Adrenal gland (tissue), 12 donors: ENCODE data around the gene KCNAB1. TPM values are rescaled to one million over a fixed set of nuclear protein-coding genes. Genes with fewer than 3 reads are reported as not detected.

Experiments used
- DNase-seq, 7 donors: peaks; one replicate each; pipeline ENCODE4 v3.0.0-alpha.2; 2019 to 2020
- H3K27ac ChIP-seq, 5 donors: fragments of 200-600 bp; sonication (generic) in 4 of 5; 1 replicate in 3 of 5; 2 replicates in 2 of 5; pipeline versions ENCODE4 v1.5.1 to v1.8.0; 2016 to 2020; ENCODE audit warnings: mild to moderate bottlenecking in 1 of 5
- H3K27me3 ChIP-seq: fragments of 200-600 bp; 2 replicates; pipeline ENCODE4 v1.8.0; 2021
- H3K36me3 ChIP-seq, 2 donors: fragments of 200-600 bp; replicated peaks in 1 of 2; 1 replicate in 1 of 2; 2 replicates in 1 of 2; pipeline versions ENCODE4 v1.5.1 to v1.8.0; 2018 to 2022
- H3K4me1 ChIP-seq, 2 donors: fragments of 200-600 bp; replicated peaks in 1 of 2; 1 replicate in 1 of 2; 2 replicates in 1 of 2; pipeline versions ENCODE4 v1.5.1 to v1.8.0; 2018 to 2021
- H3K4me3 ChIP-seq, 4 donors: fragments of 200-600 bp; sonication (generic) in 3 of 4; one replicate each; pipeline ENCODE4 v1.5.1; 2016 to 2018
- H3K9me3 ChIP-seq, 3 donors: fragments of 200-600 bp; sonication (generic) in 1 of 3; replicated peaks in 1 of 3; 1 replicate in 2 of 3; 2 replicates in 1 of 3; pipeline versions ENCODE4 v1.5.1 to v1.8.0; 2016 to 2021
- CTCF ChIP-seq, 6 experiments: fragments of 450-650 bp in 4 of 6; fragments of 200-600 bp in 2 of 6; sonication (generic) in 1 of 6; IDR thresholded peaks; 1 replicate in 5 of 6; 2 replicates in 1 of 6; pipeline versions ENCODE4 v1.5.1 to v1.8.0; 2016 to 2021; ENCODE audit warnings: antibody characterized with exemption in 6 of 6, mild to moderate bottlenecking in 2 of 6, moderate library complexity in 1 of 6
- POLR2A ChIP-seq, 2 donors: fragments of 450-650 bp; IDR thresholded peaks; one replicate each; pipeline ENCODE4 v1.6.1; 2017; ENCODE audit warnings: antibody characterized with exemption in 2 of 2, mild to moderate bottlenecking in 2 of 2, moderate library complexity in 1 of 2
- WGBS, 4 donors: extraction: QIAGEN DNeasy Blood & Tissue Kit in 2 of 4; methylation state at CpG; one replicate each; pipeline versions ENCODE4 v1.1.5 to v1.1.7; 2013 to 2017; 5-methylcytosine and 5-hydroxymethylcytosine counted together
- intact Hi-C, 2 donors: fragments of 100-400 bp; cut with DNase I; formaldehyde crosslinking; loops; one replicate each; pipeline versions ENCODE4 v1.14.1 to v1.15.0; 2022 to 2023
- polyA plus RNA-seq, 3 donors: library from polyadenylated mRNA; stranded (reverse); fragments of 200-250 nt in 2 of 3; fragments of 350-450 nt in 1 of 3; fragmentation: Illumina TruSeq in 1 of 3; extraction: RNeasy Lipid Tissue Mini Kit (QIAGEN cat#74804) in 1 of 3; gene quantifications; one replicate each; pipeline ENCODE4 v1.2.3, GENCODE V29; 2013 to 2014
- total RNA-seq, 9 donors: library from RNA; depleted of rRNA in 4 of 9; stranded (reverse); fragments of >200 nt in 4 of 9; fragments of 120-200 nt in 1 of 9; fragmentation: NEBNext Ultra II Directional in 1 of 9; extraction: Animal tissue kit (Norgen Biotek cat#: 25700) in 1 of 9; gene quantifications; one replicate each; pipeline versions ENCODE4 v1.1.0 to v1.2.4, GENCODE V29; 2013 to 2023
- donor health status: healthy with polysubstance abuse.
- donor health status: Bipolar disorder and iron deficiency.
- donor health status: DM: yes; HTN: yes; CAD: no.
- donor health status: DM: no; HTN: no; CAD: no.
- donor health status: DM: no; HTN: no; CAD: no.
- donor health status: DM: yes; HTN: yes; CAD: no.

KCNAB1 gene
- total and polyA plus RNA-seq, 12 donors = 0.36 to 5.0 (median 1.5) TPM

DNA sequence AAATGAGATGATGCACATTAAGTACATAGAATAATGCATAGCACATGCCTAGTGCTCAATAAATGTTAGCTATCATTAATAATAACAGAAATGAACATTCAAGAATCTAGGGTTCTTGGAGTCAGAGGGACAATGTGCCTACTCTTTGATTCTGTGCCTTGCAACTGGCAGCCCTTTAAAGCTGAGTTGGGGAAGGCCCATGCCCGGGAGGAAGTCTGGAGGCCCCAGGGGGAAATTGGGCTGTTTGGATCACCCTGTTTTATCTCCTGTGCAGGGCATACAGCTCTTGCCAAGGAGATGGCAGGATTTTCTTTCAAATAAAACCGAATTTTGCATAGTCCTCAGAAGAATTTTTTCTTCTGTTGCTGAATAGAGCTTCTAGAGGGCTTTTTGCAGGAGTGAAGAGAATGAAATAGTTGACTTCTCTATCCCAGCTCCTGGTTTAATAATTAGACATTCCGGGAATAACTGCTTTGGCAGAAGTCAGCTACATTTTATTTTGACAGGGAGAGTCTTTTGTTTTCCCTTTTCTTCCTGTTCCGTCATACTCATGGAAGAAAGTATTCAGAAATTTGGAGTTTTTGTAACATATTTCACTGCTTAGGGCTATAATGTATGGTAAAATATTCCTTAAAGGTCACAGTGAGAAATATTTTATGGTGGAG lies 18.0 kb upstream of the KCNAB1 start:
- no peak for DNase-seq
- no peaks in the 10 kb centered on the region for H3K9me3 ChIP-seq
- no peaks in the 10 kb centered on the region for H3K4me1 ChIP-seq
- no peaks in the 10 kb centered on the region for H3K27me3 ChIP-seq
- no peaks in the 10 kb centered on the region for H3K36me3 ChIP-seq
- WGBS, 4 donors = 31 to 46% (median 39%) methylated on average over 4 of the region's 4 CpGs
- TF ChIP-seq POLR2A (IDR thresholded peaks at IDR 0.05) (no peak), CTCF (IDR thresholded peaks at IDR 0.05) (no peak)
- H3K27ac ChIP-seq = no peak overlapping the region
- intact Hi-C loops = no loop called here
- no peak overlapping the region for H3K4me3 ChIP-seq

DNA sequence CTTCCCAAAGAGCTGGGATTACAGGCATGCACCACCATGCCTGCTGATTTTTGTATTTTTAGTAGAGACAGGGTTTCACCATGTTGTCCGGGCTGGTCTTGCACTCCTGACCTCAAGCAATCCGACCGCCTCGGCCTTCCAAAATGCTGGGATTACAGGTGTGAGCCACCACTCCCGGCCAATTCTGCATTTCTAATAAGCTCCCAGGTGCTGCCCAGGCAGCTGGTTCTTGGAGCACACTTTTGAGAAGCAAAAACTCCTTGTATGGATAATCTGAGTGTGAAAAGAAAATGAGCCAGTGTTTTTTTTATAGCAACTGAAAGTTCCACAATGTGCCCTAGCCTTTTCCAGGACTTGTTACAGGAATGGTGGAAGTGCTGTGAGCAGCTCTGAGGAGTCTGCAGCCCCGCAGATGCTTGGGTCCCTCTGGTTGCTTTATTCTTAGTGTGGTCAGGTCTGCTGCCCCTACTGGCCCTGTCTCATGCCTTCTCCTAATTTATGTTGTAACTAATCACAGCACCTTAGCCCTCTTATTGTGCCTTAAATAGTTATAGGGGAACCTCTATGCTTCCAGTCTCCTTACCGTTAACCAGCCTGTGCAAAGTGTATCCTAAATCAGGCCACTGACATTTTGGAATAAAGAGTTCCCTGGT lies 13.5 kb upstream of the KCNAB1 start:
- H3K27ac ChIP-seq = no peak overlapping the region
- TF ChIP-seq POLR2A (IDR thresholded peaks at IDR 0.05) (no peak), CTCF (IDR thresholded peaks at IDR 0.05) (no peak)
- no peak for DNase-seq
- no peak overlapping the region for H3K4me3 ChIP-seq
- WGBS, 4 donors = 79 to 83% (median 81%) methylated on average over 7 of the region's 7 CpGs
- intact Hi-C loops = no loop called here
- no peaks in the 10 kb centered on the region for H3K36me3 ChIP-seq
- H3K4me1 ChIP-seq = no peaks in the 10 kb centered on the region
- H3K9me3 ChIP-seq = no peaks in the 10 kb centered on the region
- no peaks in the 10 kb centered on the region for H3K27me3 ChIP-seq

DNA sequence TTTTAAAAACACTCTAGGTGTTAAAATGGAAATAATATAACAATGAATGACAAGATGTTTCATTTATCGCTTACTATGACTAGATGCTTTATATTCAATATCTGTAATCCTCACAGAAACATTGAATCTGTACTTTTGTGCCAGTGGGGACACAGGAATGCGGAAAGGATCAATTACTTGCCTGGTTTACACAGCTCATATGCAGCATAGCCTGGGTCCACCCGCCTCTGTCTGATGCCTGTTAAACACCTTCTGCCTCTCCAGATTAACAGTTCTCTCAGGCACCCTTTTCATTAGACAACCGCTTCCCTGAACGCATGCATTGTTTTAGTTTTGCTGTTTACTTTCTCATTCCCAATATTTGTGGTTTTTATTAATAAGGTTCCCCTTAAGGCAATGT lies 12.9 kb upstream of the KCNAB1 start:
- Histone ChIP-seq H3K9me3 (no peaks in the 10 kb centered on the region), H3K27ac (no peak overlapping the region), H3K4me3 (no peak overlapping the region), H3K27me3 (no peaks in the 10 kb centered on the region), H3K36me3 (no peaks in the 10 kb centered on the region), H3K4me1 (no peaks in the 10 kb centered on the region)
- DNase-seq = no peak
- 86 to 95% (median 90%) methylated on average over 5 of the region's 5 CpGs for WGBS, 4 donors
- intact Hi-C loops = no loop called here
- no peak for TF ChIP-seq POLR2A (IDR thresholded peaks at IDR 0.05)
- no peak for TF ChIP-seq CTCF (IDR thresholded peaks at IDR 0.05)

DNA sequence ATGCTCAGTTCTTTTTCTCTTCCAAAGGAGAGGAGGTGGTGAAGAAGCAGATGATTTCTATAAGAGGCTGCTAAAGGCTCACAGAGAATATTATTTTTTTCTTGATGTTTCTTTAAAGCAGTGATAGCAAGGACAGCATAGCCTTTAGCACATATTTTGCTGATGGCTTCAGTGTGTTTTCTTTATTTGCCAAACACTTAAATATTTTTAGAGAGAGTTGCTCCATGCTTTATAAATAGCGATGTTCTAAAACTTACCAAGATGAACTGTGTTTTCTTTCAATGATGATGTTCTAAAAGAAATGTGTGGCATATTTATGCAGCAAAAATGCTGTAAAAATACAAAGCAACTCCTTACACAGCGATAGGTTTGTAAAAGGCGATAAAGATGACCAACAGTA lies 11.8 kb upstream of the KCNAB1 start:
- Histone ChIP-seq H3K4me1 (no peaks in the 10 kb centered on the region), H3K27ac (no peak overlapping the region), H3K36me3 (no peaks in the 10 kb centered on the region), H3K9me3 (no peaks in the 10 kb centered on the region), H3K4me3 (no peak overlapping the region), H3K27me3 (no peaks in the 10 kb centered on the region)
- intact Hi-C loops = no loop called here
- TF ChIP-seq CTCF (IDR thresholded peaks at IDR 0.05) = no peak
- 77 to 85% (median 79%) methylated on average over 3 of the region's 3 CpGs for WGBS, 4 donors
- no peak for DNase-seq
